H1 (cell line): ENCODE data around the gene BCL11A. TPM values are rescaled to one million over a fixed set of nuclear protein-coding genes. Genes with fewer than 3 reads are reported as not detected.

ENCODE experiments used
- EGR1 ChIP-seq: IDR thresholded peaks from 2 replicates; pipeline ENCODE4 v1.6.1; 2011; ENCODE audit warnings: low read depth, low read length, borderline replicate concordance
- JUN ChIP-seq: IDR thresholded peaks from 2 replicates; pipeline ENCODE4 v1.6.1; 2011; ENCODE audit warnings: low read depth, mild to moderate bottlenecking, improper control_type of control experiment, low read length
- MAFK ChIP-seq: IDR thresholded peaks from 2 replicates; pipeline ENCODE4 v1.6.1; 2012; ENCODE audit warnings: low read depth, mild to moderate bottlenecking, improper control_type of control experiment, low read length
- NANOG ChIP-seq: IDR thresholded peaks from 2 replicates; pipeline ENCODE4 v1.6.1; 2011; ENCODE audit warnings: low read length, low read depth, mild to moderate bottlenecking, inconsistent platforms; ENCODE audit not compliant: insufficient read depth, poor library complexity, severe bottlenecking
- SIX5 ChIP-seq: IDR thresholded peaks from 2 replicates; pipeline ENCODE4 v1.6.1; 2011; ENCODE audit warnings: mild to moderate bottlenecking, low read depth, low read length
- SP4 ChIP-seq: IDR thresholded peaks from 2 replicates; pipeline ENCODE4 v1.6.1; 2012; ENCODE audit warnings: low read length, inconsistent platforms
- polyA plus RNA-seq, 7 experiments: library from polyadenylated mRNA; depleted of rRNA in 3 of 7; stranded (reverse) in 5 of 7; unstranded in 2 of 7; fragments of >200 nt in 5 of 7; fragments of 200-250 nt in 2 of 7; gene quantifications; 1 replicate in 5 of 7; 2 replicates in 1 of 7; 4 replicates in 1 of 7; pipeline versions ENCODE4 v1.2.1 to v1.2.3, GENCODE V29; 2011 to 2013; ENCODE audit warnings: missing spikeins in 2 of 7, mixed read lengths in 2 of 7
- total RNA-seq: library from RNA; stranded (reverse); fragmentation: NEBNext Ultra II Directional; extraction: Animal tissue kit (Norgen Biotek cat#: 25700); gene quantifications from 2 replicates; pipeline ENCODE4 v1.2.1, GENCODE V29; 2021

Gene BCL11A
- total and polyA plus RNA-seq, 2 of the 8 experiments (the other 6 are each of a cell fraction or from before 2014, with no cell fraction given), result 11.9 to 59.3 TPM

DNA sequence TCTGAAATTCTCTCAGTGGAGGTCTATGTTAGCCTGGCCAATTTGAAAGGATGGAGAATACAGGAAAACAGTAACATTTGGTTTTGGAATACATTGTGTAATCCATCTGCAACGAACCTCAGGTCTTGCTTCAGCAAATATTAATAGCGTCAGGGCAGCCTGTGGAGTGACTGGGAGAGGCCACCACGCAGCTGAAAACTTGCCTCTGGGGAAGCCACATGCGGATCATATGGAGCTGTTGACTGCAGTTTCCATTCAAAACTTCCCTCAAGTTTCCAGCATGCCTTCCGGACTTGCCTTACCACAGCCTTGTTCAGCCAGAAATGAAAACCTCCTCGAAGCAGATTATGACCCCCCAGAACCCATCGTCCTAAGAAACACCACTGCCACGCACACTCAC, 25.7 kb downstream of the BCL11A start (continued):
- TF ChIP-seq MAFK, result no peak
- TF ChIP-seq NANOG, result no peak
- TF ChIP-seq SIX5, result no peak
- TF ChIP-seq JUN, result no peak
- no peak for TF ChIP-seq SP4
- TF ChIP-seq EGR1, result no peak
